ENCODE measurements around the gene PRKAG2. TPM values are rescaled to one million over a fixed set of nuclear protein-coding genes. Genes with fewer than 3 reads are reported as not detected.

The PRKAG2 gene
- total and polyA plus RNA-seq, 4 donors: 17.5 to 33.3 (median 23.9) TPM

- ATAC-seq (ENCODE audit: insufficient read depth, low FRiP score) (no peak), DNase-seq (no peak)
- Histone ChIP-seq H3K27ac (ENCODE audit: low read depth in 1 of 2, low read length in 1 of 2) (no peak overlapping the region), H3K4me1 (ENCODE audit: control insufficient read depth in 5 of 5, insufficient read depth in 5 of 5, low read length in 5 of 5) (peaks cover 6 to 19% (median 11%) of the 10 kb centered on the region in 5 donors), H3K4me3 (no peak overlapping the region), H3K9ac (ENCODE audit: insufficient read depth in 1 of 2, low read length in 2 of 2) (no peak overlapping the region), H3K27me3 (ENCODE audit: control insufficient read depth in 3 of 3, insufficient read depth in 3 of 3, low read length in 2 of 3) (no peaks in the 10 kb centered on the region), H3K36me3 (ENCODE audit: control insufficient read depth in 4 of 4, insufficient read depth in 4 of 4, low read length in 4 of 4) (no peaks in the 10 kb centered on the region), H3K9me3 (ENCODE audit: control insufficient read depth in 4 of 4, insufficient read depth in 3 of 4, low read length in 3 of 4) (no peaks in the 10 kb centered on the region)
- WGBS, 2 donors: 95 to 96% methylated on average over 7 of the region's 7 CpGs
- no peak for TF ChIP-seq CTCF (IDR thresholded peaks at IDR 0.05; ENCODE audit: control extremely low read depth, extremely low read depth)
Observed at GRCh38 chr7:151741585-151741984, 135.3 kb downstream of the PRKAG2 start.

DNA sequence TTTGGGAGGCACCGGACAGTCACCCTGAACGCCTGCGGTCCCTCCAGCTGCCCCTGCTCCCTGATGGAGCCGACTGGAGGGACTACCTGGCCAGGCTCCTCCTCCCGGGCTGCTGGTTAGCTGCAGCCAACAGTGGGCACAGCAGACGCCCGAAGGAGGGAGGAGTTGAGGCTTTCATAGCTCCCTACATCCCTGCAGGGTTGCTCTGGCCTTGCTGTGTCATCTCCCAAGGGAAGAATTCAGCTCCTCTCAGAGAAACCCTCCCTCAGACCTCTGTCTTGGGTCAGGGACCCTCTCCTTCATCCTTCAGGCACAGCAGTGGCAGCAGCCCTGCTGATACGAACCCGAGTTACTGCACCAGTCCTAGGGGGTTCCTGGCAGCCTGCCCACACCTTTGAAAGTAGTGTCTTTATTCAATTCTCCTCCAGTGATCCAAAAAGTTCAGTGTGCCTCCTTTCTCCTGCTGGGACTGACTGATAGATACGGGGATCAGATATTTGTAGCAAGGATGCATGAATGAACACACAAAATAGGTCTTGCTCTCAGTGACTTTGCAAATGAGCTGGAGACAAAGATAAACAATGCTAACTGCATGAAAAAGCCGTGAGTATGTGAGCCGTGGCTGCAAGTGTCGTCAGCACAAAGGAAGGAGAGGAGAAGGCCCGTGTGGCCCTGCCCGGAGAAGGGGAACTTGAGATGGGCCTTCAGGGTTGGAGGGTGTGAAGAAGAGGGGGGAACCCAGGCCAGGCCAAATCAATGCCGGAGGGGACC is 136.6 kb downstream of the PRKAG2 start:
- no peak for DNase-seq
- 76 to 84% methylated on average over 16 of the region's 16 CpGs for WGBS, 2 donors
- ATAC-seq (ENCODE audit: insufficient read depth, low FRiP score): no peak

GRCh38 chr7:151738925-151739324 is 138.0 kb downstream of the PRKAG2 start:
- TF ChIP-seq CTCF (IDR thresholded peaks at IDR 0.05; ENCODE audit: control extremely low read depth, extremely low read depth): no peak
- DNase-seq: no peak
- no peak for ATAC-seq (ENCODE audit: insufficient read depth, low FRiP score)
- Histone ChIP-seq H3K4me3 (no peak overlapping the region), H3K9ac (ENCODE audit: insufficient read depth in 1 of 2, low read length in 2 of 2) (no peak overlapping the region), H3K4me1 (ENCODE audit: control insufficient read depth in 5 of 5, insufficient read depth in 5 of 5, low read length in 5 of 5) (peaks cover 6 to 22% (median 11%) of the 10 kb centered on the region in 5 donors), H3K27ac (ENCODE audit: low read depth in 1 of 2, low read length in 1 of 2) (no peak overlapping the region), H3K9me3 (ENCODE audit: control insufficient read depth in 4 of 4, insufficient read depth in 3 of 4, low read length in 3 of 4) (peaks cover 0 to 2% (median 0%) of the 10 kb centered on the region in 4 donors), H3K27me3 (ENCODE audit: control insufficient read depth in 3 of 3, insufficient read depth in 3 of 3, low read length in 2 of 3) (no peaks in the 10 kb centered on the region), H3K36me3 (ENCODE audit: control insufficient read depth in 4 of 4, insufficient read depth in 4 of 4, low read length in 4 of 4) (no peaks in the 10 kb centered on the region)
- WGBS, 2 donors: 81 to 91% methylated on average over 10 of the region's 10 CpGs

More for the DNA sequence above, 136.6 kb downstream of the PRKAG2 start:
- Histone ChIP-seq H3K27me3 (ENCODE audit: control insufficient read depth in 3 of 3, insufficient read depth in 3 of 3, low read length in 2 of 3) (no peaks in the 10 kb centered on the region), H3K9me3 (ENCODE audit: control insufficient read depth in 4 of 4, insufficient read depth in 3 of 4, low read length in 3 of 4) (peaks cover 0 to 2% (median 0%) of the 10 kb centered on the region in 4 donors), H3K4me3 (no peak overlapping the region), H3K27ac (ENCODE audit: low read depth in 1 of 2, low read length in 1 of 2) (no peak overlapping the region), H3K9ac (ENCODE audit: insufficient read depth in 1 of 2, low read length in 2 of 2) (no peak overlapping the region), H3K4me1 (ENCODE audit: control insufficient read depth in 5 of 5, insufficient read depth in 5 of 5, low read length in 5 of 5) (peaks cover 6 to 22% (median 17%) of the 10 kb centered on the region in 5 donors), H3K36me3 (ENCODE audit: control insufficient read depth in 4 of 4, insufficient read depth in 4 of 4, low read length in 4 of 4) (no peaks in the 10 kb centered on the region)
- no peak for TF ChIP-seq CTCF (IDR thresholded peaks at IDR 0.05; ENCODE audit: control extremely low read depth, extremely low read depth)
